ENCODE measurements around the gene LPP. TPM values are rescaled to one million over a fixed set of nuclear protein-coding genes. Genes with fewer than 3 reads are reported as not detected.

The LPP gene
- total and polyA plus RNA-seq, 4 donors = 11.1 to 219 (median 66.5) TPM

DNA sequence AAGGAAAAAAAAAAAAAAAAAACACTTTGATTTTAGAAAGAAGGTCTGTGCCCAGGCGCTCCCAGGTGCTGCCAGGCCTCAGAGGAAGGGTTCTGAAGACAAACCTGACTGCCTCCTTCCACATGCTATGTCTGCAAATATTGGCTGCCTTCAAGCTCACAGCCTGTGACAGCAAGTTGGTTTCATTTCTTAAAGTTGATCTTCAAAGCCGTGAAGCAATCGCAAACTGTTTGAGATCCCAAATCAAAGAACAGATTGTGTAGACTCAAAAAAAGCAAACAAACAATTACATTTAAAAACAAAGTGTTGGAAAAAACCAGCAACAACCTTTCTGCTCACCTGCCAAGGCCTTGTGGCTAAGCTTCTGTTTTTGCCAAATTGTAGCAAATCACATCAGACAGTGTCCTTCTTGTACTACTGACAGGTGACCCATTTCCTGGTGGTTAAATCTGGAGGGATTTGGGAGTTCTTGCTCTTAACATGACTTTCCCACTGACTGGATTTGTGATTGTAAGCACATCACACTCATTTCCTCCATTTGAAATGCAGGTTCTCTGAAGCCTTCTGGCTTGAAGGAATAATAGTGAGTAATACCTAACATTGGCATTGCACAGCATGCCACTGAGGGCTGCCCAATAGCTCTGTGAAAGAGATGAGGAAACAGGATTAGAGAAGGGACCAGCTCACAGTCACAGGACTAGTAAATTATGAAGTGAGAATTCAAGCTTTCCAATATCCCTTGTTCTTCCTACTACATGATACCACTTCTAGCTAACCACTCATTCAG lies 502.4 kb downstream of the LPP start:
- WGBS, 2 donors = 93 to 95% methylated on average over 3 of the region's 3 CpGs
- Histone ChIP-seq H3K4me1 (ENCODE audit: control insufficient read depth in 5 of 5, insufficient read depth in 5 of 5, low read length in 5 of 5) (peaks cover 0 to 15% (median 0%) of the 10 kb centered on the region in 5 donors), H3K9me3 (ENCODE audit: control insufficient read depth in 4 of 4, insufficient read depth in 3 of 4, low read length in 3 of 4) (no peaks in the 10 kb centered on the region), H3K36me3 (ENCODE audit: control insufficient read depth in 4 of 4, insufficient read depth in 4 of 4, low read length in 4 of 4) (no peaks in the 10 kb centered on the region), H3K27me3 (ENCODE audit: control insufficient read depth in 3 of 3, insufficient read depth in 3 of 3, low read length in 2 of 3) (no peaks in the 10 kb centered on the region), H3K4me3 (no peak overlapping the region), H3K9ac (ENCODE audit: insufficient read depth in 1 of 2, low read length in 2 of 2) (no peak overlapping the region), H3K27ac (ENCODE audit: low read depth in 1 of 2, low read length in 1 of 2) (no peak overlapping the region)
- TF ChIP-seq, protein P1, sequence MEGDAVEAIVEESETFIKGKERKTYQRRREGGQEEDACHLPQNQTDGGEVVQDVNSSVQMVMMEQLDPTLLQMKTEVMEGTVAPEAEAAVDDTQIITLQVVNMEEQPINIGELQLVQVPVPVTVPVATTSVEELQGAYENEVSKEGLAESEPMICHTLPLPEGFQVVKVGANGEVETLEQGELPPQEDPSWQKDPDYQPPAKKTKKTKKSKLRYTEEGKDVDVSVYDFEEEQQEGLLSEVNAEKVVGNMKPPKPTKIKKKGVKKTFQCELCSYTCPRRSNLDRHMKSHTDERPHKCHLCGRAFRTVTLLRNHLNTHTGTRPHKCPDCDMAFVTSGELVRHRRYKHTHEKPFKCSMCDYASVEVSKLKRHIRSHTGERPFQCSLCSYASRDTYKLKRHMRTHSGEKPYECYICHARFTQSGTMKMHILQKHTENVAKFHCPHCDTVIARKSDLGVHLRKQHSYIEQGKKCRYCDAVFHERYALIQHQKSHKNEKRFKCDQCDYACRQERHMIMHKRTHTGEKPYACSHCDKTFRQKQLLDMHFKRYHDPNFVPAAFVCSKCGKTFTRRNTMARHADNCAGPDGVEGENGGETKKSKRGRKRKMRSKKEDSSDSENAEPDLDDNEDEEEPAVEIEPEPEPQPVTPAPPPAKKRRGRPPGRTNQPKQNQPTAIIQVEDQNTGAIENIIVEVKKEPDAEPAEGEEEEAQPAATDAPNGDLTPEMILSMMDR (IDR thresholded peaks at IDR 0.05; ENCODE audit: control extremely low read depth, extremely low read depth) = no peak
- DNase-seq (no peak), ATAC-seq (ENCODE audit: insufficient read depth, low FRiP score) (no peak)

DNA sequence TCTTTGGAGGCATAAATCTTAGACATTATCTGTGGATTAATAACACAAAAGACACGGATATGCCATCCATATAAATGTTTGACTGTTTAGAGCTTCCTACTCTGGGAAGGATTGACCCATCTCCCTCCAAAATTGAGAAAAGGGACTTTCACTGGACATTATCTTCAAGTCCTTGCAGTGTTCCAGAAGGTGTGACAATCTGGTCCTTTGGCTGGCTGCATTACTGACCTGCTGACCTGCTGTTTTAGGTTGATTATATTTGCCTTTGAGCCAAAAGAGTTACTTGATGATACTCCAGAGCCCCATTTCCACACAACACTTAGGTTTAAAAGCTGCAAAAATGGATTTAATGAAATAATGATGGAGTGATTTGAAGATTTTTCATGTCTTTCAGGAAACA lies 504.6 kb downstream of the LPP start:
- WGBS, 2 donors = 83 to 91% methylated on average over 1 of the region's 1 CpG
- Histone ChIP-seq H3K27me3 (ENCODE audit: control insufficient read depth in 3 of 3, insufficient read depth in 3 of 3, low read length in 2 of 3) (no peaks in the 10 kb centered on the region), H3K27ac (ENCODE audit: low read depth in 1 of 2, low read length in 1 of 2) (no peak overlapping the region), H3K4me1 (ENCODE audit: control insufficient read depth in 5 of 5, insufficient read depth in 5 of 5, low read length in 5 of 5) (peaks cover 0 to 18% (median 0%) of the 10 kb centered on the region in 5 donors), H3K9me3 (ENCODE audit: control insufficient read depth in 4 of 4, insufficient read depth in 3 of 4, low read length in 3 of 4) (no peaks in the 10 kb centered on the region), H3K9ac (ENCODE audit: insufficient read depth in 1 of 2, low read length in 2 of 2) (no peak overlapping the region), H3K4me3 (no peak overlapping the region), H3K36me3 (ENCODE audit: control insufficient read depth in 4 of 4, insufficient read depth in 4 of 4, low read length in 4 of 4) (no peaks in the 10 kb centered on the region)
- ATAC-seq (ENCODE audit: insufficient read depth, low FRiP score) (no peak), DNase-seq (no peak)
- TF ChIP-seq, protein P1 (IDR thresholded peaks at IDR 0.05; ENCODE audit: control extremely low read depth, extremely low read depth) = no peak

GRCh38 chr3:188659449-188660090 lies 505.6 kb downstream of the LPP start:
- peaks cover 0 to 18% (median 0%) of the 10 kb centered on the region in 5 donors for H3K4me1 ChIP-seq (ENCODE audit: control insufficient read depth in 5 of 5, insufficient read depth in 5 of 5, low read length in 5 of 5)
- no peak overlapping the region for H3K27ac ChIP-seq (ENCODE audit: low read depth in 1 of 2, low read length in 1 of 2)
- WGBS, 2 donors = 83 to 89% methylated on average over 5 of the region's 5 CpGs
- no peaks in the 10 kb centered on the region for H3K9me3 ChIP-seq (ENCODE audit: control insufficient read depth in 4 of 4, insufficient read depth in 3 of 4, low read length in 3 of 4)
- H3K9ac ChIP-seq (ENCODE audit: insufficient read depth in 1 of 2, low read length in 2 of 2) = no peak overlapping the region
- no peaks in the 10 kb centered on the region for H3K27me3 ChIP-seq (ENCODE audit: control insufficient read depth in 3 of 3, insufficient read depth in 3 of 3, low read length in 2 of 3)
- H3K4me3 ChIP-seq = no peak overlapping the region
- TF ChIP-seq, protein P1 (IDR thresholded peaks at IDR 0.05; ENCODE audit: control extremely low read depth, extremely low read depth) = no peak
- ATAC-seq (ENCODE audit: insufficient read depth, low FRiP score) (no peak), DNase-seq (peak in 1 of 3 donors; percentile 56)
- H3K36me3 ChIP-seq (ENCODE audit: control insufficient read depth in 4 of 4, insufficient read depth in 4 of 4, low read length in 4 of 4) = no peaks in the 10 kb centered on the region
